K562 (cell line): ENCODE results near the gene CYLC1. TPM values are rescaled to one million over a fixed set of nuclear protein-coding genes. Genes with fewer than 3 reads are reported as not detected.

Source experiments
- ATAC-seq: fragments of 200-7000 bp; cut with Tn5 transposase; 3 replicates; pipeline ENCODE4 v1.9.1; 2020; ENCODE audit warnings: moderate library complexity
- BruUV-seq: library from RNA; stranded (reverse); fragments of 400-500 nt; replicated peaks from 2 replicates; lab custom pipeline; 2021; lab: Mats Ljungman, UMichigan
- CTCF ChIA-PET: fragments of 300-600 bp; formaldehyde crosslinking; extraction: SDS; loops from one replicate; lab custom pipeline; 2021; ENCODE audit warnings: low intra/inter-chr PET ratio; lab: Yijun Ruan, JAX
- POLR2A ChIA-PET: fragments of 300-600, 350-650 bp; sonication (Branson Sonifier 250); formaldehyde crosslinking; extraction: SDS; loops from one replicate; lab custom pipeline; 2021; ENCODE audit warnings: antibody characterized with exemption, inconsistent platforms; lab: Yijun Ruan, JAX
- DNase-seq, 4 experiments: peaks; one replicate each; pipeline versions ENCODE4 v3.0.0 to v3.0.0-alpha.2; 2011 to 2018; ENCODE audit warnings: low spot score in 3 of 4, mixed read lengths in 3 of 4; ENCODE audit errors: extremely low read depth in 1 of 4
- FAIRE-seq: peaks from 2 replicates; lab custom pipeline; 2011; peaks lifted over from hg19 to GRCh38; lab: Jason Lieb, UNC
- H2AFZ ChIP-seq: 2 replicates; pipeline ENCODE4 v1.6.0; 2011; ENCODE audit warnings: low read depth, low read length, control low read depth, inconsistent platforms
- H3K27ac ChIP-seq: fragments of 200-600 bp; 3 replicates; pipeline ENCODE4 v1.8.0; 2011; ENCODE audit warnings: low read depth, mild to moderate bottlenecking, control low read depth, inconsistent platforms, low read length, moderate library complexity, mixed read lengths; ENCODE audit errors: extremely low read depth
- H3K27me3 ChIP-seq, 2 experiments: fragments of 300-600 bp in 1 of 2; 2 replicates in 1 of 2; 3 replicates in 1 of 2; pipeline versions ENCODE4 v1.6.0 to v1.8.0; 2011; ENCODE audit warnings: inconsistent platforms in 2 of 2, low read length in 2 of 2, mild to moderate bottlenecking in 1 of 2, mixed read lengths in 1 of 2, moderate library complexity in 1 of 2; ENCODE audit not compliant: control insufficient read depth in 2 of 2, insufficient read depth in 2 of 2
- H3K36me3 ChIP-seq: fragments of 300-600 bp; 3 replicates; pipeline ENCODE4 v1.8.0; 2011; ENCODE audit warnings: mild to moderate bottlenecking, low read length, inconsistent platforms; ENCODE audit not compliant: control insufficient read depth, insufficient read depth
- H3K4me1 ChIP-seq, 2 experiments: fragments of 200-600 bp in 1 of 2; replicated peaks in 1 of 2; 2 replicates in 1 of 2; 3 replicates in 1 of 2; pipeline versions ENCODE4 v1.5.1 to v1.8.0; 2011; ENCODE audit warnings: inconsistent platforms in 2 of 2, low read length in 2 of 2, mild to moderate bottlenecking in 1 of 2, mixed read lengths in 1 of 2, moderate library complexity in 1 of 2; ENCODE audit not compliant: control insufficient read depth in 2 of 2, insufficient read depth in 2 of 2
- H3K4me2 ChIP-seq: 2 replicates; pipeline ENCODE4 v1.6.1; 2011; ENCODE audit warnings: low read length, control low read depth, inconsistent platforms, mixed read lengths; ENCODE audit not compliant: insufficient read depth
- H3K4me3 ChIP-seq: fragments of 200-600 bp; sonication (generic), shearing (Covaris generic); 2 replicates; pipeline ENCODE4 v1.5.1; 2016; ENCODE audit warnings: control low read depth, inconsistent platforms
- H3K79me2 ChIP-seq: fragments of 200-600 bp; 3 replicates; pipeline ENCODE4 v1.8.0; 2011; ENCODE audit warnings: low read length, inconsistent platforms; ENCODE audit not compliant: control insufficient read depth, insufficient read depth
- H3K9ac ChIP-seq, 2 experiments: 2 replicates each; pipeline versions ENCODE4 v1.6.0 to v1.6.1; 2011; ENCODE audit warnings: low read depth in 2 of 2, low read length in 2 of 2, control low read depth in 1 of 2, inconsistent platforms in 1 of 2, mild to moderate bottlenecking in 1 of 2, mixed read lengths in 1 of 2; ENCODE audit not compliant: insufficient read depth in 1 of 2
- H3K9me1 ChIP-seq: one replicate; pipeline ENCODE4 v1.6.0; 2011; ENCODE audit warnings: inconsistent platforms, mild to moderate bottlenecking, low read length, moderate library complexity; ENCODE audit not compliant: control insufficient read depth, insufficient read depth
- H3K9me3 ChIP-seq: replicated peaks from 2 replicates; pipeline ENCODE4 v1.5.1; 2011; ENCODE audit warnings: low read depth, low read length, inconsistent platforms; ENCODE audit not compliant: control insufficient read depth, insufficient read depth
- H4K20me1 ChIP-seq: replicated peaks from 2 replicates; pipeline ENCODE4 v1.6.1; 2011; ENCODE audit warnings: low read length, inconsistent platforms, mixed read lengths; ENCODE audit not compliant: control insufficient read depth, insufficient read depth
- BCL6 ChIP-seq: fragments of 250-450 bp; sonication (Bioruptor Pico); IDR thresholded peaks from 2 replicates; pipeline ENCODE4 v1.4.0; 2020
- DNMT1 ChIP-seq: fragments of 450-650 bp; IDR thresholded peaks from 2 replicates; pipeline ENCODE4 v1.6.1; 2016; ENCODE audit warnings: antibody characterized with exemption, mild to moderate bottlenecking
- FOXA3 ChIP-seq, 2 experiments: fragments of 450-650 bp in 1 of 2; sonication (generic) in 1 of 2; formaldehyde crosslinking; IDR thresholded peaks in 1 of 2; conservative IDR thresholded peaks in 1 of 2; 2 replicates each; pipeline versions ENCODE4 v1.4.0 to v1.8.0; 2020 to 2022; ENCODE audit warnings: mild to moderate bottlenecking in 2 of 2, missing genetic modification reagents in 1 of 2
- MTA1 ChIP-seq: fragments of 450-650 bp; IDR thresholded peaks from 2 replicates; pipeline ENCODE4 v1.6.1; 2017; ENCODE audit warnings: borderline replicate concordance
- MTA3 ChIP-seq: fragments of 450-650 bp; formaldehyde crosslinking; IDR thresholded peaks from 2 replicates; pipeline ENCODE4 v1.6.1; 2017; ENCODE audit warnings: mild to moderate bottlenecking, borderline replicate concordance
- TGIF2 ChIP-seq: sonication (generic); formaldehyde crosslinking; IDR thresholded peaks from 2 replicates; pipeline ENCODE4 v1.8.1; 2022; ENCODE audit warnings: mild to moderate bottlenecking, missing genetic modification reagents, moderate library complexity
- ZNF589 ChIP-seq: fragments of 200-800 bp; sonication (Bioruptor generic); IDR thresholded peaks from 2 replicates; pipeline ENCODE4 v1.6.1; 2016; ENCODE audit warnings: low read depth, missing genetic modification characterization, missing compliant biosample characterization
- WGBS: fragments of 100-300 bp; shearing (Covaris generic); methylation state at CpG from one replicate; pipeline ENCODE4 v1.1.6; 2016; ENCODE audit warnings: low coverage, mixed read lengths; ENCODE audit not compliant: insufficient coverage; ENCODE audit errors: missing lambda C conversion rate; 5-methylcytosine and 5-hydroxymethylcytosine counted together
- in situ Hi-C: fragments of 300-500 bp; cut with MboI; formaldehyde crosslinking; loops from 4 replicates; pipeline ENCODE4 v1.15.0; 2018; ENCODE audit warnings: inconsistent platforms, mixed read lengths
- intact Hi-C: fragments of 100-400 bp; cut with micrococcal nuclease; formaldehyde crosslinking; loops from 2 replicates; pipeline ENCODE4 v1.14.2; 2022
- polyA plus RNA-seq, 8 experiments: library from polyadenylated mRNA; depleted of rRNA in 4 of 8; stranded (reverse) in 5 of 8; unstranded in 3 of 8; fragments of >200 nt; fragmentation: Nextera tagmentation in 2 of 8; fragmentation: Illumina TruSeq in 1 of 8; extraction: Ambion mirVana in 2 of 8; extraction: Trizol in 1 of 8; gene quantifications; 2 replicates each; pipeline versions ENCODE4 v1.2.1 to v1.2.3, GENCODE V29; 2011 to 2014; ENCODE audit warnings: inconsistent platforms in 1 of 8, missing spikeins in 1 of 8
- total RNA-seq, 7 experiments: library from RNA; depleted of rRNA in 6 of 7; stranded (reverse); fragments of >200 nt in 6 of 7; fragmentation: Illumina TruSeq in 2 of 7; extraction: Trizol in 2 of 7; gene quantifications; 2 replicates each; pipeline versions ENCODE4 v1.2.1 to v1.2.3, GENCODE V29; 2011 to 2021; ENCODE audit warnings: low replicate concordance in 1 of 7
- TF ChIP-seq, protein P1 (sequence below): fragments of 250-450 bp; sonication (Bioruptor Pico); IDR thresholded peaks from 2 replicates; pipeline ENCODE4 v1.8.0; 2022; ENCODE audit warnings: moderate library complexity, mild to moderate bottlenecking, inconsistent platforms
- TF ChIP-seq, protein P2 (sequence below): sonication (generic); formaldehyde crosslinking; IDR thresholded peaks from 2 replicates; pipeline ENCODE4 v1.8.0; 2022; ENCODE audit warnings: missing genetic modification reagents, mild to moderate bottlenecking, borderline replicate concordance
- TF ChIP-seq, protein P3 (sequence below): fragments of 200-600 bp; sonication (generic); IDR thresholded peaks from one replicate; pipeline ENCODE4 v1.6.1; 2012; ENCODE audit warnings: mild to moderate bottlenecking, low read depth, low read length, inconsistent platforms

CYLC1 gene
- total and polyA plus RNA-seq, 9 of the 15 experiments (the other 6 are each of a cell fraction or from before 2014, with no cell fraction given) = not detected

DNA sequence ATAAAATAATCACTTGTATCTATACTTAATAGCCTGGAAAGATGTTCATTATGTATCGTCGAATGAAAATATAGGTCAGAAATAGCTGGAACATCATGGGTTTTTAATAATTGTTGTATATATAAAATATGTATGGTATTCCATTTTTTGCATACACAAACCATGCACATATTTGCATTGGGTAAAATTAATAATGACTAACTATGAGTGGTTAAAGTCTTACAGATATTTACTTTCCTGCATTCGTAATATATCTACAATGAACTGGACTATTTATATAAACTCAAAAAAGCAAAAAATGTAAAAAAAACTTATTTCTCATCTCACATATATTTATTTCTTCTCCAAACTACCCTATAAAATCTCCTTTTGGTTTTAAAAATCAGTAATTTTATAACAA, 46.0 kb downstream of the CYLC1 start:
- CTCF ChIA-PET = no interaction called here
- TF ChIP-seq ZNF589 (CRISPR knock-in tag) (no peak), TGIF2 (CRISPR knock-in tag) (no peak), MTA3 (no peak), MTA1 (no peak), DNMT1 (no peak), FOXA3 (CRISPR knock-in tag; conservative IDR thresholded peaks at IDR 0.05 in 1 of 2, IDR thresholded peaks at IDR 0.05 in 1 of 2) (no peak), BCL6 (CRISPR knock-in tag) (no peak)
- TF ChIP-seq, protein P1, sequence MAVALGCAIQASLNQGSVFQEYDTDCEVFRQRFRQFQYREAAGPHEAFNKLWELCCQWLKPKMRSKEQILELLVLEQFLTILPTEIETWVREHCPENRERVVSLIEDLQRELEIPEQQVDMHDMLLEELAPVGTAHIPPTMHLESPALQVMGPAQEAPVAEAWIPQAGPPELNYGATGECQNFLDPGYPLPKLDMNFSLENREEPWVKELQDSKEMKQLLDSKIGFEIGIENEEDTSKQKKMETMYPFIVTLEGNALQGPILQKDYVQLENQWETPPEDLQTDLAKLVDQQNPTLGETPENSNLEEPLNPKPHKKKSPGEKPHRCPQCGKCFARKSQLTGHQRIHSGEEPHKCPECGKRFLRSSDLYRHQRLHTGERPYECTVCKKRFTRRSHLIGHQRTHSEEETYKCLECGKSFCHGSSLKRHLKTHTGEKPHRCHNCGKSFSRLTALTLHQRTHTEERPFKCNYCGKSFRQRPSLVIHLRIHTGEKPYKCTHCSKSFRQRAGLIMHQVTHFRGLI = no peak
- TF ChIP-seq, protein P2, sequence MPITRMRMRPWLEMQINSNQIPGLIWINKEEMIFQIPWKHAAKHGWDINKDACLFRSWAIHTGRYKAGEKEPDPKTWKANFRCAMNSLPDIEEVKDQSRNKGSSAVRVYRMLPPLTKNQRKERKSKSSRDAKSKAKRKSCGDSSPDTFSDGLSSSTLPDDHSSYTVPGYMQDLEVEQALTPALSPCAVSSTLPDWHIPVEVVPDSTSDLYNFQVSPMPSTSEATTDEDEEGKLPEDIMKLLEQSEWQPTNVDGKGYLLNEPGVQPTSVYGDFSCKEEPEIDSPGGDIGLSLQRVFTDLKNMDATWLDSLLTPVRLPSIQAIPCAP (CRISPR knock-in tag) = no peak
- TF ChIP-seq, protein P3, sequence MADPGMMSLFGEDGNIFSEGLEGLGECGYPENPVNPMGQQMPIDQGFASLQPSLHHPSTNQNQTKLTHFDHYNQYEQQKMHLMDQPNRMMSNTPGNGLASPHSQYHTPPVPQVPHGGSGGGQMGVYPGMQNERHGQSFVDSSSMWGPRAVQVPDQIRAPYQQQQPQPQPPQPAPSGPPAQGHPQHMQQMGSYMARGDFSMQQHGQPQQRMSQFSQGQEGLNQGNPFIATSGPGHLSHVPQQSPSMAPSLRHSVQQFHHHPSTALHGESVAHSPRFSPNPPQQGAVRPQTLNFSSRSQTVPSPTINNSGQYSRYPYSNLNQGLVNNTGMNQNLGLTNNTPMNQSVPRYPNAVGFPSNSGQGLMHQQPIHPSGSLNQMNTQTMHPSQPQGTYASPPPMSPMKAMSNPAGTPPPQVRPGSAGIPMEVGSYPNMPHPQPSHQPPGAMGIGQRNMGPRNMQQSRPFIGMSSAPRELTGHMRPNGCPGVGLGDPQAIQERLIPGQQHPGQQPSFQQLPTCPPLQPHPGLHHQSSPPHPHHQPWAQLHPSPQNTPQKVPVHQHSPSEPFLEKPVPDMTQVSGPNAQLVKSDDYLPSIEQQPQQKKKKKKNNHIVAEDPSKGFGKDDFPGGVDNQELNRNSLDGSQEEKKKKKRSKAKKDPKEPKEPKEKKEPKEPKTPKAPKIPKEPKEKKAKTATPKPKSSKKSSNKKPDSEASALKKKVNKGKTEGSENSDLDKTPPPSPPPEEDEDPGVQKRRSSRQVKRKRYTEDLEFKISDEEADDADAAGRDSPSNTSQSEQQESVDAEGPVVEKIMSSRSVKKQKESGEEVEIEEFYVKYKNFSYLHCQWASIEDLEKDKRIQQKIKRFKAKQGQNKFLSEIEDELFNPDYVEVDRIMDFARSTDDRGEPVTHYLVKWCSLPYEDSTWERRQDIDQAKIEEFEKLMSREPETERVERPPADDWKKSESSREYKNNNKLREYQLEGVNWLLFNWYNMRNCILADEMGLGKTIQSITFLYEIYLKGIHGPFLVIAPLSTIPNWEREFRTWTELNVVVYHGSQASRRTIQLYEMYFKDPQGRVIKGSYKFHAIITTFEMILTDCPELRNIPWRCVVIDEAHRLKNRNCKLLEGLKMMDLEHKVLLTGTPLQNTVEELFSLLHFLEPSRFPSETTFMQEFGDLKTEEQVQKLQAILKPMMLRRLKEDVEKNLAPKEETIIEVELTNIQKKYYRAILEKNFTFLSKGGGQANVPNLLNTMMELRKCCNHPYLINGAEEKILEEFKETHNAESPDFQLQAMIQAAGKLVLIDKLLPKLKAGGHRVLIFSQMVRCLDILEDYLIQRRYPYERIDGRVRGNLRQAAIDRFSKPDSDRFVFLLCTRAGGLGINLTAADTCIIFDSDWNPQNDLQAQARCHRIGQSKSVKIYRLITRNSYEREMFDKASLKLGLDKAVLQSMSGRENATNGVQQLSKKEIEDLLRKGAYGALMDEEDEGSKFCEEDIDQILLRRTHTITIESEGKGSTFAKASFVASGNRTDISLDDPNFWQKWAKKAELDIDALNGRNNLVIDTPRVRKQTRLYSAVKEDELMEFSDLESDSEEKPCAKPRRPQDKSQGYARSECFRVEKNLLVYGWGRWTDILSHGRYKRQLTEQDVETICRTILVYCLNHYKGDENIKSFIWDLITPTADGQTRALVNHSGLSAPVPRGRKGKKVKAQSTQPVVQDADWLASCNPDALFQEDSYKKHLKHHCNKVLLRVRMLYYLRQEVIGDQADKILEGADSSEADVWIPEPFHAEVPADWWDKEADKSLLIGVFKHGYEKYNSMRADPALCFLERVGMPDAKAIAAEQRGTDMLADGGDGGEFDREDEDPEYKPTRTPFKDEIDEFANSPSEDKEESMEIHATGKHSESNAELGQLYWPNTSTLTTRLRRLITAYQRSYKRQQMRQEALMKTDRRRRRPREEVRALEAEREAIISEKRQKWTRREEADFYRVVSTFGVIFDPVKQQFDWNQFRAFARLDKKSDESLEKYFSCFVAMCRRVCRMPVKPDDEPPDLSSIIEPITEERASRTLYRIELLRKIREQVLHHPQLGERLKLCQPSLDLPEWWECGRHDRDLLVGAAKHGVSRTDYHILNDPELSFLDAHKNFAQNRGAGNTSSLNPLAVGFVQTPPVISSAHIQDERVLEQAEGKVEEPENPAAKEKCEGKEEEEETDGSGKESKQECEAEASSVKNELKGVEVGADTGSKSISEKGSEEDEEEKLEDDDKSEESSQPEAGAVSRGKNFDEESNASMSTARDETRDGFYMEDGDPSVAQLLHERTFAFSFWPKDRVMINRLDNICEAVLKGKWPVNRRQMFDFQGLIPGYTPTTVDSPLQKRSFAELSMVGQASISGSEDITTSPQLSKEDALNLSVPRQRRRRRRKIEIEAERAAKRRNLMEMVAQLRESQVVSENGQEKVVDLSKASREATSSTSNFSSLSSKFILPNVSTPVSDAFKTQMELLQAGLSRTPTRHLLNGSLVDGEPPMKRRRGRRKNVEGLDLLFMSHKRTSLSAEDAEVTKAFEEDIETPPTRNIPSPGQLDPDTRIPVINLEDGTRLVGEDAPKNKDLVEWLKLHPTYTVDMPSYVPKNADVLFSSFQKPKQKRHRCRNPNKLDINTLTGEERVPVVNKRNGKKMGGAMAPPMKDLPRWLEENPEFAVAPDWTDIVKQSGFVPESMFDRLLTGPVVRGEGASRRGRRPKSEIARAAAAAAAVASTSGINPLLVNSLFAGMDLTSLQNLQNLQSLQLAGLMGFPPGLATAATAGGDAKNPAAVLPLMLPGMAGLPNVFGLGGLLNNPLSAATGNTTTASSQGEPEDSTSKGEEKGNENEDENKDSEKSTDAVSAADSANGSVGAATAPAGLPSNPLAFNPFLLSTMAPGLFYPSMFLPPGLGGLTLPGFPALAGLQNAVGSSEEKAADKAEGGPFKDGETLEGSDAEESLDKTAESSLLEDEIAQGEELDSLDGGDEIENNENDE = no peak

More for the DNA sequence above, 46.0 kb downstream of the CYLC1 start:
- no peaks in the 10 kb centered on the region for H3K36me3 ChIP-seq
- H3K27ac ChIP-seq = no peak overlapping the region
- H3K9ac ChIP-seq = no peak overlapping the region
- no peaks in the 10 kb centered on the region for H4K20me1 ChIP-seq
- WGBS = 4% methylated on average over 3 of the region's 3 CpGs
- in situ Hi-C loops (no loop called here), intact Hi-C loops (no loop called here)
- DNase-seq (no peak), FAIRE-seq (no peak), ATAC-seq (no peak)
- POLR2A ChIA-PET = no interaction called here
- BruUV-seq = no TSS peak
- H3K79me2 ChIP-seq = no peaks in the 10 kb centered on the region
- no peaks in the 10 kb centered on the region for H3K9me1 ChIP-seq
- H3K9me3 ChIP-seq = no peaks in the 10 kb centered on the region
- no peak overlapping the region for H3K4me3 ChIP-seq
- no peaks in the 10 kb centered on the region for H3K4me1 ChIP-seq
- H3K27me3 ChIP-seq = no peaks in the 10 kb centered on the region
- no peak overlapping the region for H2AFZ ChIP-seq
- H3K4me2 ChIP-seq = no peak overlapping the region
